Neural cell (in vitro differentiated cells): ENCODE measurements around the gene LRIT1. TPM values are rescaled to one million over a fixed set of nuclear protein-coding genes. Genes with fewer than 3 reads are reported as not detected.

Source experiments
- H2AFZ ChIP-seq: fragments of 200-600, 300-800 bp; sonication (generic), shearing (Covaris generic); 2 replicates; pipeline ENCODE4 v1.6.0; 2014; ENCODE audit warnings: low read depth, mild to moderate bottlenecking, antibody characterized with exemption, low read length, moderate library complexity
- H3F3A ChIP-seq: fragments of 200-600 bp; shearing (Covaris generic); 2 replicates; pipeline ENCODE4 v1.6.1; 2016; ENCODE audit warnings: mild to moderate bottlenecking, moderate library complexity, mixed read lengths, antibody characterized with exemption, low read length; ENCODE audit not compliant: insufficient read depth, poor library complexity, severe bottlenecking
- H3K27ac ChIP-seq: fragments of 200-600, 300-800 bp; sonication (generic), shearing (Covaris generic); 2 replicates; pipeline ENCODE4 v1.5.1; 2014; ENCODE audit warnings: mild to moderate bottlenecking, low read length, moderate library complexity
- H3K27me3 ChIP-seq: fragments of 300-800, 200-600 bp; sonication (generic), shearing (Covaris generic); 2 replicates; pipeline ENCODE4 v1.6.0; 2014; ENCODE audit warnings: mild to moderate bottlenecking, low read depth, low read length, moderate library complexity; ENCODE audit not compliant: insufficient read depth
- H3K36me3 ChIP-seq: fragments of 300-800, 200-600 bp; sonication (generic), shearing (Covaris generic); 2 replicates; pipeline ENCODE4 v1.5.1; 2014; ENCODE audit warnings: mild to moderate bottlenecking, antibody characterized with exemption, low read length, moderate library complexity; ENCODE audit not compliant: insufficient read depth
- H3K4me2 ChIP-seq: fragments of 300-800, 200-600 bp; sonication (generic), shearing (Covaris generic); 2 replicates; pipeline ENCODE4 v1.6.0; 2014; ENCODE audit warnings: mild to moderate bottlenecking, low read length
- H3K4me3 ChIP-seq: fragments of 300-800, 200-600 bp; sonication (generic), shearing (Covaris generic); 2 replicates; pipeline ENCODE4 v1.5.1; 2014; ENCODE audit warnings: mild to moderate bottlenecking, low read length, moderate library complexity
- H3K79me2 ChIP-seq: fragments of 200-600 bp; shearing (Covaris generic); replicated peaks from 2 replicates; pipeline ENCODE4 v1.6.0; 2014; ENCODE audit warnings: mild to moderate bottlenecking, low read length, moderate library complexity; ENCODE audit not compliant: insufficient read depth
- H3K9ac ChIP-seq: fragments of 300-800, 200-600 bp; sonication (generic), shearing (Covaris generic); 2 replicates; pipeline ENCODE4 v1.6.1; 2016; ENCODE audit warnings: mild to moderate bottlenecking, low read length, mixed read lengths
- H3K9me2 ChIP-seq: fragments of 200-600 bp; shearing (Covaris generic); 2 replicates; pipeline ENCODE4 v1.6.1; 2016; ENCODE audit warnings: mild to moderate bottlenecking, low read length, mixed read lengths; ENCODE audit not compliant: insufficient read depth
- H3K9me3 ChIP-seq: fragments of 200-600, 300-800 bp; sonication (generic), shearing (Covaris generic); 2 replicates; pipeline ENCODE4 v1.6.1; 2016; ENCODE audit warnings: mild to moderate bottlenecking, mixed run types, low read length, moderate library complexity, mixed read lengths
- H4K20me1 ChIP-seq: fragments of 200-600 bp; shearing (Covaris generic); 2 replicates; pipeline ENCODE4 v1.6.1; 2016; ENCODE audit warnings: mild to moderate bottlenecking, mixed run types; ENCODE audit not compliant: insufficient read depth
- CTCF ChIP-seq: fragments of 450-650 bp; IDR thresholded peaks from 2 replicates; pipeline ENCODE4 v1.5.1; 2014; ENCODE audit warnings: antibody characterized with exemption, mild to moderate bottlenecking, moderate library complexity; ENCODE audit not compliant: poor library complexity, severe bottlenecking
- EP300 ChIP-seq: fragments of 450-650 bp; conservative IDR thresholded peaks from 2 replicates; pipeline ENCODE4 v1.6.1; 2014; ENCODE audit warnings: antibody characterized with exemption, mild to moderate bottlenecking, moderate library complexity; ENCODE audit not compliant: poor library complexity, severe bottlenecking
- EZH2 ChIP-seq: fragments of 200-600, 300-800 bp; shearing (Covaris generic), sonication (generic); IDR thresholded peaks from 2 replicates; pipeline ENCODE4 v1.6.1; 2014; ENCODE audit warnings: antibody characterized with exemption, low read length, borderline replicate concordance, mild to moderate bottlenecking; ENCODE audit not compliant: insufficient read depth, poor library complexity, severe bottlenecking
- MXI1 ChIP-seq: fragments of 450-650 bp; conservative IDR thresholded peaks from 2 replicates; pipeline ENCODE4 v1.6.1; 2014; ENCODE audit warnings: antibody characterized with exemption, mild to moderate bottlenecking; ENCODE audit not compliant: poor library complexity, severe bottlenecking
- POLR2AphosphoS5 ChIP-seq: IDR thresholded peaks from 2 replicates; pipeline ENCODE4 v1.6.1; 2012
- RAD21 ChIP-seq: fragments of 450-650 bp; conservative IDR thresholded peaks from 2 replicates; pipeline ENCODE4 v1.6.1; 2014; ENCODE audit warnings: antibody characterized with exemption, mild to moderate bottlenecking, moderate library complexity
- REST ChIP-seq: IDR thresholded peaks from 2 replicates; pipeline ENCODE4 v1.6.1; 2012; ENCODE audit warnings: borderline replicate concordance
- SMC3 ChIP-seq: fragments of 450-650 bp; conservative IDR thresholded peaks from 2 replicates; pipeline ENCODE4 v1.6.1; 2014; ENCODE audit warnings: antibody characterized with exemption, mild to moderate bottlenecking, moderate library complexity; ENCODE audit not compliant: poor library complexity
- TAF1 ChIP-seq: IDR thresholded peaks from 2 replicates; pipeline ENCODE4 v1.6.1; 2012; ENCODE audit warnings: low read depth
- polyA plus RNA-seq: library from polyadenylated mRNA; depleted of rRNA; stranded (reverse); fragments of >200 nt; gene quantifications from 2 replicates; pipeline ENCODE4 v1.2.3, GENCODE V29; 2014

LRIT1 gene
- polyA plus RNA-seq, 1 donor from 2014 or later: not detected

GRCh38 chr10:84258034-84258695, 16.8 kb upstream of the LRIT1 start:
- H3K9ac ChIP-seq: no peak overlapping the region
- no peaks in the 10 kb centered on the region for H3K9me3 ChIP-seq
- H3K27me3 ChIP-seq: no peaks in the 10 kb centered on the region
- no peaks in the 10 kb centered on the region for H4K20me1 ChIP-seq
- TF ChIP-seq POLR2AphosphoS5 (no peak), EP300 (no peak), SMC3 (no peak), RAD21 (no peak), TAF1 (no peak), REST (no peak), CTCF (no peak), EZH2 (no peak), MXI1 (no peak)
- H3K27ac ChIP-seq: no peak overlapping the region
- H3K36me3 ChIP-seq: no peaks in the 10 kb centered on the region
- H3K9me2 ChIP-seq: no peaks in the 10 kb centered on the region
- H2AFZ ChIP-seq: no peak overlapping the region
- no peak overlapping the region for H3K4me2 ChIP-seq
- no peaks in the 10 kb centered on the region for H3K79me2 ChIP-seq
- no peaks in the 10 kb centered on the region for H3F3A ChIP-seq
- no peak overlapping the region for H3K4me3 ChIP-seq

- Histone ChIP-seq H3K4me2 (no peak overlapping the region), H3K9me2 (no peaks in the 10 kb centered on the region), H3K27me3 (no peaks in the 10 kb centered on the region), H3K9me3 (no peaks in the 10 kb centered on the region), H3K27ac (no peak overlapping the region), H3K79me2 (no peaks in the 10 kb centered on the region), H3K9ac (no peak overlapping the region), H3K4me3 (no peak overlapping the region), H3K36me3 (no peaks in the 10 kb centered on the region), H4K20me1 (no peaks in the 10 kb centered on the region), H3F3A (no peaks in the 10 kb centered on the region), H2AFZ (no peak overlapping the region)
- TF ChIP-seq SMC3 (no peak), EP300 (no peak), REST (no peak), MXI1 (no peak), RAD21 (no peak), POLR2AphosphoS5 (no peak), EZH2 (no peak), CTCF (no peak), TAF1 (no peak)
Measured at GRCh38 chr10:84257343-84258020, 16.1 kb upstream of the LRIT1 start.
